ENCODE data around the gene LYSMD1.

Gene LYSMD1

DNA sequence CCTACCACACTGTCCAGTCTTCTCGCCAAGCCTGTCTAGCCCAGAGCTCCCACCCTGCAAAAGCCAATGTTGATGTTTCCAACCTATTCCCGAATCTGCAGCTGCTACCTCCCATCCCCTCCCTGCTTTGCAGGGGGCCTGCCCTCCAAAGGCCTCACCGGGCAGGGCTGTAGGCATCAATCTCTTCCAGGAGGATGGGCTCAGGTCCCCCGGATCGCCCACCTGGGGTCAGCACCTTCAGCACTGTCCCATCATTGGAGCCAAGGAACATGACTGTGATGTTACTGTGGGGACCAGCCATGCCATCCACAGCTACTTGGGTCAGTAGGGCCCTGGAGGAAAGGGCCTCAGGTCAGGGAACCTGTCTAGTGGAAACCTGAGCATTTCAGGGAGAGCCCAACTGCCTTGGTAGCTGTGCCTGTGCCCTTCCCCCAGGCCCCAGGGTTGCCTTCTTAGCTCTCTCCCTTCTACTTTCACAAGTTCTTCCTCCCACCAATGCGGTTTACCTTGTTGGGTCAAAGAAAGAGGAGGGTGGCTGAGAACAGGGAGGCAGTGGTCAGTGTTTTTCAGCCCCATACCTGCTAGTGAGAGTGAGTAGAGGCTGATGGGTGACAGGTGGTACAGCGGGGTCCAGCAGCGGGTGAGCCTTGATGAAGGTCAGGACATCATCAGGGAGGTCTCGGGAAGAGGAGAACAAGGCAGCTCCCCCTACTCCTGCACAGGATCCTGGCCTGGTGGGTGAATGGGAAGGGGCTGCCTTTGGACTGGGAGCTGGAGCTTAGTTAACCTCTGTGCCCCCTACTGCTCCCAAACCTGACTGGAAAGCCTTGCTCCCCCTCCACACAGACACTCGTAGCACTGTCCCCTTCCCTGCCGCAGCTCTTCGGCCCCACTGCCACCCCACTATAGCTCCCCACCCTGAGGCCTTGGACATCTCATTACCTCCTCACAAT is 30.0 kb downstream of the LYSMD1 start:
- DNase-seq, result no peak

DNA sequence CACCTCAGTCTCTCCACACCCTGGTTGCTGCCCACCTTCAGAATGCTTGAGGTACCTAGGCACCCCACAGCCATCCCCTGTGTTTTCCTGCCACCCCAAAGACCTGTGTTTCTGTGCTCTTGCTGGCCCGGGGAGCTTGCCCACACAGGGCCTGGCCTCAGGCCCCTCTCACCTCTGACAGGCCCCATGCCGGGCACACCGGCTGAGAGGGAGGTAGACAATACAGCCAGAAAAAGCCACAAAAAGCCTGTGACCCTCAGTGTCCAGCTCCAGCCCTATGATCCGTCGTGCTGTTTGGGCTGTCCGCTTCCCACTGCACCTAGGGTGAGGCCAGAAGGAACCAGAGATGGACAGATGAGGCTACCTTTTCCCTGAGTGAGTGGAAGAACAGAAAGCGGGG is 30.7 kb downstream of the LYSMD1 start:
- no peak for DNase-seq

DNA sequence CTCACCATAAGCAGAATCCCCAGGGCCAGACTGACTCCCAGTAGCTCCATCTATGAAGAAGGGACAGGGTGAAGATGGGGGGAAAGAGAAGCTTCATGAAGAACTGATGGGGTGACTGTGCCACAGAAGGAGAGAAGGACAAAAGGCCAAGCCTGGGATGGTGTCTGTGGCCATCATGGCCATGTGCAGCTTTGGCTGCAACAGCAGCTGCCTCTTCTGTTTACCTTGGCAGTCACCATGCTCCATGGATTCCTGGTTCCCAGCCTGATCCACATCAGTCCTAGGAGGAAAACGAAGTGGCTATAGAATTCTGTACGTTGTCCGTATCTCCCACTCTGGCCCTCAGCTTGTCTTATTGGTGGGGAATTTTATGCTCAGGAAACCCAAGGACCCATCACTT is 31.3 kb downstream of the LYSMD1 start:
- no peak for DNase-seq

DNA sequence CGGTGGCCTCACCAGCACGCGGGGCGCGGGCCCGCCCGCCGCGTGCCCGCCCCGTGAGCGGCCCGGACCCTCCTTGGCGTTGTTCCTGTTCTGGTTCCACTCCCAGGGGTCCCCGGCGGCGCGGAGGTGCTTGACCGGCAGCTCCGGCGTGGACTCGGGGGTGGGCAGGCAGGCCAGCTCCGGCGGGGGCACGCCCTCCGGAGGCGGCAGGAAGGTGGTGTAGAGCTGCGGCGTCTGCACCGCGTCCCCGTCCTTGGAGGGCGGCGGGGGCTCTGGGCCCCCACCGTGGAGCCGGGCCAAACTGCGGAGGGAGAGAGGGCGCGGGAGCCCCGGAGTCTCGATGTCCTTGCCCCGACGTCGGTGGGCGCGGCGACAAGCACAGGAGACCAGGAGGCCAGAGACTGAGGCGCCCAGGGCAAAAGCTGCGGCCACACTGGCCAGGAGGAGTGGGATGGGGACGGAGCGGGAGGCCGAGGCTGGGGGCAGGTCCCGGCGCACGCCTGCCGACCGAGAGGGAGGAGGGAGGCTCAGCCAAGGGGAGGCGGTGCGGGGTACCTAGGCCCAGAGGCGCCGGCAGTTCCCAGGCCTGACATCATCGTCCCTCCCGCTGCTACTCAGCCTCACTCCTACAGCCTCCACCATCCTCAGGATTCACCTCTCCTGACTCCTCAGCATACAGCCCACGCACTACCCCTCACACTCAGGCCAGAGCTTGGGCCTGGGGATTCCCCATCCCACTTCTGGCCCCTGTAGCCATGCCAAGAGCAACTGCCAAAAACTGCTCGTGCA is 32.5 kb downstream of the LYSMD1 start:
- DNase-seq, result no peak

DNA sequence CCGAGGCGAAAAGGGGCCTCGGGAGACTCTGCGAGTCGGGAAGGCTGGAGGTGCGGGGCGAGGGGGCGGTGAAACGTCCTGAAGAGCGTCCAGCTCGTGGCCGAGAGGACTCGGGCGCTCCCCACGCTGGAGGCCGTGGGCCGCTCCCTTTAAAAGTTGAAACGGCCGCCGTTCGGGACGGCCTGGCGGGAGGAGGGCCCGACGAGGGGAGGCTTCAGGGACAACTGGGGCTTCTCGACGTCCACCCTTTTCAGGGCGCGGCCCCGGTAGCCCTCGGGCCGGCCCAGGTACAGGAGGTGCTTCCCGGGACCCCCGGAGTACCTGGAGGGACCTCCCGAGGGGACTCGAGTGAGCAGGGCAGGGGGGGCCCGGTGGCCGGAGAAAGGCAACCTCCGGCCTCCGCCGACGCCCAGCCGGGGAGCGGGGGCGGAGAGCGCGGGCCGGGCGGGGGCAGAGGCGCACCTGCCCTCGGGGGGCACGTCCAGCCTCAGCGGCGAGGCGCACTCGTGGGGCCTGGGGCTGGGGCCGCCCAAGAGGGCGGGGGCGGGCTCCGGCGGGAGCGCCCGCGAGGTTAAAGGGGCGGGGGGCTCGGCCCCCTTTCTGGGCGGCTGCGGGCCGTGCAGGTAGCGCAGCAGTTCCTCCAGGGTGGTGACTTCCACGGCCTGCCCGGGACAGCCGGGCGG is 33.2 kb downstream of the LYSMD1 start:
- no peak for DNase-seq

DNA sequence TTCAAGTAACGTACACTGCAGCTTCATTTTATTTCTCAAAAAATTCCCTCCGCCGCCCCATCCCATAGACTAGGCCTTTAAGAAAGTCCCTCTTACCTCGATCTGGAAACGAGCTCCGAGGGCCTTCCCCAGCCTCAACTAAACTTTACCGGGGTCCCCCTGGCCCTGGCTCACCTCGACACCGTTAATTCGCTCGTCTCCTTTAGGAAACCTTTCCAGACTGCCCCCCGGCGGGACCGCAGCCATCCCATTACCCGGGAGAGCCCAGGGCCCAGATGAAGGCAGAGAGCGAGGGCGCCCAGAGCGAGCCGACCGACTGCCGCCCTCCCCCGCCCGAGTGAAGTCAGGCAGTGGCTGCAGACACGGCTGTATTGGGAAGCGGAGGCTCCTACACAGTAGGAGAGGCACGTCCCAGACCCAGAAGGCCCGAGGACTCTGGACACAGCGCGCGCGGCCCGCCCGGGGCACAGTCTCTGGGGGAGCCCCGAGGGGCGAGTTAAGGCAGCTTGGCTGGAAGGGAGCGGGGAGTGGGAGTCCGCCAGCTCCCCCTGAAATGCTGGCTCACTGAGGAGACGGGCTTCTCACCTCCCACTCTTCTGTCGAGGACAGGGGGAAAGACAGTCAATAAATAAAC is 33.9 kb downstream of the LYSMD1 start:
- DNase-seq, result no peak

DNA sequence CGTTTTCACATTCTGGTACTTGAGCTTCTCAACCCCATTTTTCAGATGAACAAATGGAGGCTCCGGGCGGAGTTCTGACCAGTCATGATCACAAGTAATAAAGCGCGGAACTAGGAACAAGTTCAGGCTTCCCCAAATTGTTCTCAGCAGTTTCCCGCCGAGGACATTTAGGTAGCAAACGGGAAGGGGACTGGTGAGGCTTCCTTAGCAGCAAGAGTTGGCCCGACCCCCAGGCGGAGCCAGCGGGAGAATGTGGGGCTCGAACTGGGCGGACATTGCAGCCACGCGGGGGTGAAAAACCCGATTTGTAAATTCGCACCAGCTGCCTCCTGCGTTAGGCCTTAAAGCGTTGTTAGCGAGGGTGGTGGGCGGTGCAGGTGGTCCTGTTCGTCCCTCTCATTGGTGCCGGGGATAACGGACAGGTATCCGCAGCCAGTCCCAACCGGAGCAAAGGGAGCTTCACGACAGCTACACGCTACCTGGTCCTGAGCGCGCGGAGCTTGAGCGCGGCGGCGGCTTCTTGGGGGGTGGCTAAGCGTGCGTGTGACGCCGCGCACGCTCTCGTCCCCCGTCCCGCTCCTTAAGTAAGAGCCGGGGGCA is 34.6 kb downstream of the LYSMD1 start:
- DNase-seq, result peak; percentile 85

DNA sequence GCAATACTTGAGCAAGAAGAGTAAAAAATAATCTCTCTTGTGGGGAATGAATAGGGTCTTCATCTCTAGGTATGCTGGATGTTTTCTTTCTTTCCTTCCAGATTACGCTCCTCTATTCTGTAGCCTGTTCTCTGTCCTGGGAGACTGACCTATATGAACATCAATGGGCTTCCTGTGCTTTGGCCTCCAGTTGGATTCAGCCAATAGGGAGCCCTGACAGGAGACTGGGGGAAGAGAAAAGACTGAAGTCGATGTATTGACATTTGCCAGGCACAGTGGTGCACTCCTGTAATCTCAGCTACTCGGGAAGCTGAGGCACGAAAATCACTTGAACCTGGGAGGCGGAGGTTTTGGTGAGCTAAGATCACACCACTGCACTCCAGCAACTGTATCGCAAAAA is 36.9 kb downstream of the LYSMD1 start:
- no peak for DNase-seq

DNA sequence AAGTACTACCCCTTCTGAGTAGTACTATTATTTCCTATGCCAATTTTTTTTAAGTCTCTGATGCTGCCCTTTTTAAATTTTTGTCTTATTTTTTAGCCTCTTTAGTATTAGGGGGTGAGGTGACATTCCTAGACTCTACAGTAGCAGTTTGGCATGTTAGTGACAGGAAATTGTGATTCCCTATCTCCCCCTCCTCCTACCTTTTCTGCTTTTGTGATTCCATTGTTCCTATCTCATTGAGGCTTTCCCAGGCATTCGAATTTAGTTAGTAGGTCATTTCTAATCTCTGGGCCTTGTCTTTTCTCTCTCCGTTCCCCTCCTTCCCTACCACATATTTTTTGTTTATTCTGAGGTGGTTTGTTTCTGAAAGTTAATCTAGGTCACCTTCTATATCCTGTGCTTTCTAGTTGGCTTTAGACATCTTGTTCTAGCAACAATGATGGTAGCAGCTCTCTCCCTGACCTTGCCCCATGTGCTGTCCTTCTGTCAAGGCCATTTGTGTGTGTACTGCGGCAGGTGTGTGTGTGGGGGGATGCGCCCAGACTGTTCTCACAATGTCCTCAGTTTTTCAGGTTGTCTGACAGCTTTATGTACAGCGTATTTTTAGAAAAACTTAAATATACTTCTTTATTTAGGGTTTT is 40.8 kb downstream of the LYSMD1 start:
- DNase-seq, result no peak

DNA sequence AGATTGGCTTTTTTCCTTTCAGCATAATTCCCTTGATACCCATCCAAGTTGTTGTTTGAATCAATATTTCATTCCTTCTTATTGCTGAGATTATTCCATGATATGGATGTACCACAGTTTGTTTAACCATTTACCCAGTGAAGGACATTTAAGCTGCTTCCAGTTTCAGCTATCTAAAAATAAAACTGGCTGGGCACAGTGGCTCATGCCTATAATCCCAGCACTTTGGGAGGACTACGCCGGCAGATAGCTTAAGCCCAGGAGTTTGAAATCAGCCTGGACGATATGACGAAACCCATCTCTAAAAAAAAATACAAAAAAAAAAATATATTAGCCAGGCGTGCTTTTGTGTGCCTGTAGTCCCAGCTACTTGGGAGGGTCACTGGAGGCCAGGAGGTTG is 51.8 kb downstream of the LYSMD1 start:
- no peak for DNase-seq

Data from hematopoietic multipotent progenitor cell treated with erythropoietin and hydrocortisone succinate and interleukin-3 and kit ligand, for 8 days (in vitro differentiated cells).